ENCODE results near the gene APOBEC3H. TPM values are rescaled to one million over a fixed set of nuclear protein-coding genes. Genes with fewer than 3 reads are reported as not detected.
"Not testable (repeated sequence)": the region's sequence is repeated elsewhere in the genome, so short reads cannot be mapped to it uniquely, and the experiment has no call there.

Gene APOBEC3H
- total and polyA plus RNA-seq, 2 donors, result 1.6 to 5.4 TPM

GRCh38 chr22:39079054-39079637, 17.9 kb upstream of the APOBEC3H start:
- H3K36me3 ChIP-seq (ENCODE audit: control insufficient read depth in 2 of 2, insufficient read depth in 2 of 2, low read length in 1 of 2); H3K27ac ChIP-seq (ENCODE audit: low read depth in 1 of 2, low read length in 1 of 2); DNase-seq (ENCODE audit: low read depth in 6 of 9, low spot score in 9 of 9); H3K4me3 ChIP-seq (ENCODE audit: low read length in 2 of 2); H3K27me3 ChIP-seq (ENCODE audit: control insufficient read depth in 2 of 2, insufficient read depth in 1 of 2, low read length in 1 of 2); H3K9me3 ChIP-seq (ENCODE audit: control insufficient read depth in 2 of 2, insufficient read depth in 1 of 2, low read length in 1 of 2): not testable (repeated sequence)
- 97% methylated on average over 21 of the region's 24 CpGs for WGBS
- peaks cover 3 to 24% of the 10 kb centered on the region in 2 donors for H3K4me1 ChIP-seq (ENCODE audit: control insufficient read depth in 2 of 2, insufficient read depth in 2 of 2, low read length in 2 of 2)

- no peaks in the 10 kb centered on the region for H3K27me3 ChIP-seq (ENCODE audit: control insufficient read depth in 2 of 2, insufficient read depth in 1 of 2, low read length in 1 of 2)
- H3K4me3 ChIP-seq (ENCODE audit: low read length in 2 of 2), result no peak overlapping the region
- H3K9me3 ChIP-seq (ENCODE audit: control insufficient read depth in 2 of 2, insufficient read depth in 1 of 2, low read length in 1 of 2), result no peaks in the 10 kb centered on the region
- H3K36me3 ChIP-seq (ENCODE audit: control insufficient read depth in 2 of 2, insufficient read depth in 2 of 2, low read length in 1 of 2), result peaks cover 3 to 4% of the 10 kb centered on the region in 2 donors
- H3K27ac ChIP-seq (ENCODE audit: low read depth in 1 of 2, low read length in 1 of 2), result no peak overlapping the region
- DNase-seq (ENCODE audit: low read depth in 6 of 9, low spot score in 9 of 9), result no peak
- 82% methylated on average over 9 of the region's 9 CpGs for WGBS
- peaks cover 3 to 24% of the 10 kb centered on the region in 2 donors for H3K4me1 ChIP-seq (ENCODE audit: control insufficient read depth in 2 of 2, insufficient read depth in 2 of 2, low read length in 2 of 2)
These were observed 16.8 kb upstream of the APOBEC3H start for GRCh38 chr22:39080052-39080762.

GRCh38 chr22:39081016-39081415, 16.0 kb upstream of the APOBEC3H start:
- peaks cover 3 to 4% of the 10 kb centered on the region in 2 donors for H3K36me3 ChIP-seq (ENCODE audit: control insufficient read depth in 2 of 2, insufficient read depth in 2 of 2, low read length in 1 of 2)
- no peaks in the 10 kb centered on the region for H3K9me3 ChIP-seq (ENCODE audit: control insufficient read depth in 2 of 2, insufficient read depth in 1 of 2, low read length in 1 of 2)
- no peak overlapping the region for H3K27ac ChIP-seq (ENCODE audit: low read depth in 1 of 2, low read length in 1 of 2)
- H3K4me1 ChIP-seq (ENCODE audit: control insufficient read depth in 2 of 2, insufficient read depth in 2 of 2, low read length in 2 of 2), result peaks cover 3 to 24% of the 10 kb centered on the region in 2 donors
- H3K27me3 ChIP-seq (ENCODE audit: control insufficient read depth in 2 of 2, insufficient read depth in 1 of 2, low read length in 1 of 2), result no peaks in the 10 kb centered on the region
- DNase-seq (ENCODE audit: low read depth in 6 of 9, low spot score in 9 of 9), result no peak
- no peak overlapping the region for H3K4me3 ChIP-seq (ENCODE audit: low read length in 2 of 2)
- 96% methylated on average over 12 of the region's 12 CpGs for WGBS

GRCh38 chr22:39081598-39081997, 15.4 kb upstream of the APOBEC3H start:
- DNase-seq (ENCODE audit: low read depth in 6 of 9, low spot score in 9 of 9), result no peak
- no peak overlapping the region for H3K27ac ChIP-seq (ENCODE audit: low read depth in 1 of 2, low read length in 1 of 2)
- H3K36me3 ChIP-seq (ENCODE audit: control insufficient read depth in 2 of 2, insufficient read depth in 2 of 2, low read length in 1 of 2), result peaks cover 3 to 4% of the 10 kb centered on the region in 2 donors

GRCh38 chr22:39083212-39084165, 13.6 kb upstream of the APOBEC3H start:
- Histone ChIP-seq H3K4me1 (ENCODE audit: control insufficient read depth in 2 of 2, insufficient read depth in 2 of 2, low read length in 2 of 2) (peaks cover 0 to 20% of the 10 kb centered on the region in 2 donors), H3K36me3 (ENCODE audit: control insufficient read depth in 2 of 2, insufficient read depth in 2 of 2, low read length in 1 of 2) (peaks cover 3 to 4% of the 10 kb centered on the region in 2 donors), H3K9me3 (ENCODE audit: control insufficient read depth in 2 of 2, insufficient read depth in 1 of 2, low read length in 1 of 2) (no peaks in the 10 kb centered on the region), H3K4me3 (ENCODE audit: low read length in 2 of 2) (no peak overlapping the region), H3K27me3 (ENCODE audit: control insufficient read depth in 2 of 2, insufficient read depth in 1 of 2, low read length in 1 of 2) (no peaks in the 10 kb centered on the region), H3K27ac (ENCODE audit: low read depth in 1 of 2, low read length in 1 of 2) (no peak overlapping the region)
- WGBS, result 82% methylated on average over 14 of the region's 14 CpGs
- DNase-seq (ENCODE audit: low read depth in 6 of 9, low spot score in 9 of 9), result no peak

More at GRCh38 chr22:39081598-39081997, 15.4 kb upstream of the APOBEC3H start:
- Histone ChIP-seq H3K27me3 (ENCODE audit: control insufficient read depth in 2 of 2, insufficient read depth in 1 of 2, low read length in 1 of 2) (no peaks in the 10 kb centered on the region), H3K4me3 (ENCODE audit: low read length in 2 of 2) (no peak overlapping the region), H3K4me1 (ENCODE audit: control insufficient read depth in 2 of 2, insufficient read depth in 2 of 2, low read length in 2 of 2) (peaks cover 3 to 24% of the 10 kb centered on the region in 2 donors), H3K9me3 (ENCODE audit: control insufficient read depth in 2 of 2, insufficient read depth in 1 of 2, low read length in 1 of 2) (no peaks in the 10 kb centered on the region)
- WGBS, result 71% methylated on average over 8 of the region's 8 CpGs

GRCh38 chr22:39084666-39085065, 12.4 kb upstream of the APOBEC3H start:
- Histone ChIP-seq H3K4me3 (ENCODE audit: low read length in 2 of 2) (no peak overlapping the region), H3K36me3 (ENCODE audit: control insufficient read depth in 2 of 2, insufficient read depth in 2 of 2, low read length in 1 of 2) (peaks cover 3 to 4% of the 10 kb centered on the region in 2 donors), H3K27me3 (ENCODE audit: control insufficient read depth in 2 of 2, insufficient read depth in 1 of 2, low read length in 1 of 2) (no peaks in the 10 kb centered on the region), H3K9me3 (ENCODE audit: control insufficient read depth in 2 of 2, insufficient read depth in 1 of 2, low read length in 1 of 2) (no peaks in the 10 kb centered on the region), H3K27ac (ENCODE audit: low read depth in 1 of 2, low read length in 1 of 2) (no peak overlapping the region), H3K4me1 (ENCODE audit: control insufficient read depth in 2 of 2, insufficient read depth in 2 of 2, low read length in 2 of 2) (peaks cover 0 to 22% of the 10 kb centered on the region in 2 donors)
- no peak for DNase-seq (ENCODE audit: low read depth in 6 of 9, low spot score in 9 of 9)
- WGBS, result 98% methylated on average over 8 of the region's 8 CpGs

GRCh38 chr22:39087098-39087497, 9.9 kb upstream of the APOBEC3H start:
- Histone ChIP-seq H3K27ac (ENCODE audit: low read depth in 1 of 2, low read length in 1 of 2) (no peak overlapping the region), H3K36me3 (ENCODE audit: control insufficient read depth in 2 of 2, insufficient read depth in 2 of 2, low read length in 1 of 2) (peaks cover 0 to 3% of the 10 kb centered on the region in 2 donors), H3K27me3 (ENCODE audit: control insufficient read depth in 2 of 2, insufficient read depth in 1 of 2, low read length in 1 of 2) (no peaks in the 10 kb centered on the region), H3K4me1 (ENCODE audit: control insufficient read depth in 2 of 2, insufficient read depth in 2 of 2, low read length in 2 of 2) (peaks cover 6 to 28% of the 10 kb centered on the region in 2 donors), H3K9me3 (ENCODE audit: control insufficient read depth in 2 of 2, insufficient read depth in 1 of 2, low read length in 1 of 2) (no peaks in the 10 kb centered on the region), H3K4me3 (ENCODE audit: low read length in 2 of 2) (no peak overlapping the region)
- DNase-seq (ENCODE audit: low read depth in 6 of 9, low spot score in 9 of 9), result no peak
- WGBS, result 97% methylated on average over 6 of the region's 6 CpGs

GRCh38 chr22:39087881-39088684, 9.0 kb upstream of the APOBEC3H start:
- H3K27ac ChIP-seq (ENCODE audit: low read depth in 1 of 2, low read length in 1 of 2), result no peak overlapping the region
- no peak overlapping the region for H3K4me3 ChIP-seq (ENCODE audit: low read length in 2 of 2)
- WGBS, result 64% methylated on average over 18 of the region's 18 CpGs
- H3K9me3 ChIP-seq (ENCODE audit: control insufficient read depth in 2 of 2, insufficient read depth in 1 of 2, low read length in 1 of 2), result no peaks in the 10 kb centered on the region
- no peaks in the 10 kb centered on the region for H3K27me3 ChIP-seq (ENCODE audit: control insufficient read depth in 2 of 2, insufficient read depth in 1 of 2, low read length in 1 of 2)
- peaks cover 6 to 31% of the 10 kb centered on the region in 2 donors for H3K4me1 ChIP-seq (ENCODE audit: control insufficient read depth in 2 of 2, insufficient read depth in 2 of 2, low read length in 2 of 2)
- H3K36me3 ChIP-seq (ENCODE audit: control insufficient read depth in 2 of 2, insufficient read depth in 2 of 2, low read length in 1 of 2), result peaks cover 0 to 3% of the 10 kb centered on the region in 2 donors
- DNase-seq (ENCODE audit: low read depth in 6 of 9, low spot score in 9 of 9), result no peak
